Duodenal mucosa (tissue), 2 donors: ENCODE results near the gene FBLN1.
"Not testable (repeated sequence)": the region's sequence is repeated elsewhere in the genome, so short reads cannot be mapped to it uniquely, and the experiment has no call there.

Source experiments
- H3K27ac ChIP-seq: one replicate; pipeline ENCODE4 v1.7.0; 2013; ENCODE audit warnings: low read depth, low read length
- H3K27me3 ChIP-seq, 2 donors: one replicate each; pipeline ENCODE4 v1.7.0; 2013; ENCODE audit warnings: low read length in 2 of 2, control low read depth in 1 of 2; ENCODE audit not compliant: insufficient read depth in 2 of 2, control insufficient read depth in 1 of 2
- H3K36me3 ChIP-seq, 2 donors: one replicate each; pipeline ENCODE4 v1.7.0; 2013; ENCODE audit warnings: low read length in 2 of 2, control low read depth in 1 of 2; ENCODE audit not compliant: insufficient read depth in 2 of 2, control insufficient read depth in 1 of 2
- H3K4me1 ChIP-seq, 2 donors: one replicate each; pipeline ENCODE4 v1.7.0; 2013; ENCODE audit warnings: low read length in 2 of 2, control low read depth in 1 of 2; ENCODE audit not compliant: insufficient read depth in 2 of 2, control insufficient read depth in 1 of 2
- H3K4me3 ChIP-seq, 2 donors: one replicate each; pipeline ENCODE4 v1.7.0; 2013; ENCODE audit warnings: low read length in 2 of 2, low read depth in 1 of 2
- H3K9ac ChIP-seq, 2 donors: one replicate each; pipeline ENCODE4 v1.7.0; 2013; ENCODE audit warnings: low read length in 2 of 2, low read depth in 1 of 2
- H3K9me3 ChIP-seq, 2 donors: one replicate each; pipeline ENCODE4 v1.7.0; 2013; ENCODE audit warnings: low read length in 2 of 2, control low read depth in 1 of 2; ENCODE audit not compliant: control insufficient read depth in 1 of 2

Gene FBLN1

GRCh38 chr22:45490836-45491235 lies 11.8 kb upstream of the FBLN1 start:
- H3K36me3 ChIP-seq: no peaks in the 10 kb centered on the region
- H3K9ac ChIP-seq: no peak overlapping the region
- no peak overlapping the region for H3K27ac ChIP-seq
- no peak overlapping the region for H3K4me3 ChIP-seq
- no peaks in the 10 kb centered on the region for H3K9me3 ChIP-seq
- no peaks in the 10 kb centered on the region for H3K27me3 ChIP-seq
- no peaks in the 10 kb centered on the region for H3K4me1 ChIP-seq

- no peaks in the 10 kb centered on the region for H3K36me3 ChIP-seq
- H3K27me3 ChIP-seq: no peaks in the 10 kb centered on the region
- H3K9me3 ChIP-seq: no peaks in the 10 kb centered on the region
- no peak overlapping the region for H3K4me3 ChIP-seq
- no peak overlapping the region for H3K27ac ChIP-seq
- peaks cover 0 to 3% of the 10 kb centered on the region in 2 donors for H3K4me1 ChIP-seq
- H3K9ac ChIP-seq: no peak overlapping the region
Measured at GRCh38 chr22:45491841-45492240, 10.8 kb upstream of the FBLN1 start.

GRCh38 chr22:45493286-45493771 lies 9.4 kb upstream of the FBLN1 start:
- Histone ChIP-seq H3K4me3 (no peak overlapping the region), H3K27me3 (no peaks in the 10 kb centered on the region), H3K9ac (no peak overlapping the region), H3K4me1 (peaks cover 0 to 3% of the 10 kb centered on the region in 2 donors), H3K27ac (no peak overlapping the region), H3K9me3 (no peaks in the 10 kb centered on the region), H3K36me3 (no peaks in the 10 kb centered on the region)

GRCh38 chr22:45494306-45494705 lies 8.4 kb upstream of the FBLN1 start:
- H3K4me3 ChIP-seq, H3K9ac ChIP-seq, H3K9me3 ChIP-seq, H3K27me3 ChIP-seq, H3K36me3 ChIP-seq, H3K4me1 ChIP-seq, H3K27ac ChIP-seq: not testable (repeated sequence)

- H3K4me3 ChIP-seq, H3K9ac ChIP-seq, H3K9me3 ChIP-seq, H3K36me3 ChIP-seq, H3K27ac ChIP-seq, H3K4me1 ChIP-seq, H3K27me3 ChIP-seq: not testable (repeated sequence)
Measured at GRCh38 chr22:45495616-45496015, 7.1 kb upstream of the FBLN1 start.

GRCh38 chr22:45496451-45496941 lies 6.2 kb upstream of the FBLN1 start:
- Histone ChIP-seq H3K9me3 (no peaks in the 10 kb centered on the region), H3K27ac (no peak overlapping the region)

GRCh38 chr22:45497351-45498145 lies 5.1 kb upstream of the FBLN1 start:
- Histone ChIP-seq H3K27me3 (peaks cover 8 to 9% of the 10 kb centered on the region in 2 donors), H3K36me3 (no peaks in the 10 kb centered on the region), H3K27ac (no peak overlapping the region), H3K4me1 (peaks cover 0 to 3% of the 10 kb centered on the region in 2 donors), H3K4me3 (no peak overlapping the region), H3K9ac (no peak overlapping the region), H3K9me3 (no peaks in the 10 kb centered on the region)

More at GRCh38 chr22:45496451-45496941, 6.2 kb upstream of the FBLN1 start:
- H3K9ac ChIP-seq: no peak overlapping the region
- H3K27me3 ChIP-seq: no peaks in the 10 kb centered on the region
- H3K4me3 ChIP-seq: no peak overlapping the region
- peaks cover 0 to 3% of the 10 kb centered on the region in 2 donors for H3K4me1 ChIP-seq
- no peaks in the 10 kb centered on the region for H3K36me3 ChIP-seq

GRCh38 chr22:45499746-45500145 lies 2.9 kb upstream of the FBLN1 start:
- no peak overlapping the region for H3K4me3 ChIP-seq
- no peaks in the 10 kb centered on the region for H3K9me3 ChIP-seq
- H3K27me3 ChIP-seq: peaks cover 16 to 20% of the 10 kb centered on the region in 2 donors
- no peak overlapping the region for H3K9ac ChIP-seq
- H3K36me3 ChIP-seq: no peaks in the 10 kb centered on the region
- H3K4me1 ChIP-seq: peaks cover 0 to 11% of the 10 kb centered on the region in 2 donors
- no peak overlapping the region for H3K27ac ChIP-seq

GRCh38 chr22:45503050-45503815 lies 550 bp downstream of the FBLN1 start:
- Histone ChIP-seq H3K9me3 (no peaks in the 10 kb centered on the region), H3K27me3 (peaks cover 20% of the 10 kb centered on the region in 2 donors), H3K4me3 (peak overlapping the region; percentile 43 to 55), H3K9ac (peak overlapping the region in 1 of 2 donors; percentile 54), H3K27ac (no peak overlapping the region), H3K36me3 (no peaks in the 10 kb centered on the region), H3K4me1 (peaks cover 0 to 8% of the 10 kb centered on the region in 2 donors)

- peak overlapping the region; percentile 43 to 55 for H3K4me3 ChIP-seq
Measured at GRCh38 chr22:45503816-45504372, 1.2 kb downstream of the FBLN1 start.

More at GRCh38 chr22:45503816-45504372, 1.2 kb downstream of the FBLN1 start:
- Histone ChIP-seq H3K9ac (no peak overlapping the region), H3K36me3 (no peaks in the 10 kb centered on the region), H3K27me3 (peaks cover 20% of the 10 kb centered on the region in 2 donors), H3K9me3 (no peaks in the 10 kb centered on the region), H3K4me1 (peaks cover 0 to 8% of the 10 kb centered on the region in 2 donors), H3K27ac (no peak overlapping the region)
